Fibroblast of lung (primary cell): Measurements from ENCODE around the gene FITM2.

Source experiments
- EZH2 ChIP-seq: IDR thresholded peaks from 2 replicates; pipeline ENCODE4 v1.5.1; 2012; ENCODE audit warnings: low read length, control low read depth, mild to moderate bottlenecking; ENCODE audit errors: missing control alignments
- TF ChIP-seq, protein P1 (sequence below), 2 donors: IDR thresholded peaks in 1 of 2; conservative IDR thresholded peaks in 1 of 2; 1 replicate in 1 of 2; 2 replicates in 1 of 2; pipeline ENCODE4 v1.5.1; 2011 to 2012; ENCODE audit warnings: low read length in 2 of 2, control low read depth in 1 of 2, inconsistent platforms in 1 of 2, low read depth in 1 of 2, mild to moderate bottlenecking in 1 of 2

DNA sequence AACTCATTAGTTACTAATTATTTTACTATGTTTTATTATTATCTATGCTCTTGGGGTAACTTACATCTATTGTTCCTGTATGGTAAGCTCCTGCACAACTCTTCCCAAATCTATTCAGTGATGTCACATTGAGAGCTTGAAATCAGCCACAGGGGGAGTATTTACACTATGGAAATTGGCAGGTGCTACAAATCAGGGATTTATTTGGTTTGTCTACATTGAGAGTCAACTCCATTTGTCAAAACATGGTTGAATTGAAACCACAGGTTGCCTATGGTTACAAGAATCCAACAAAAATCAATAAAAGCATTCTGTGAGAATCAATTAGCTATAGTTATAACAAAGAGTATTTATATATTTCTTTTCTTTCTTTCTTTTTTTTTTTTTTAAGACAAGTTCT is 3.9 kb upstream of the FITM2 start:
- TF ChIP-seq, protein P1, sequence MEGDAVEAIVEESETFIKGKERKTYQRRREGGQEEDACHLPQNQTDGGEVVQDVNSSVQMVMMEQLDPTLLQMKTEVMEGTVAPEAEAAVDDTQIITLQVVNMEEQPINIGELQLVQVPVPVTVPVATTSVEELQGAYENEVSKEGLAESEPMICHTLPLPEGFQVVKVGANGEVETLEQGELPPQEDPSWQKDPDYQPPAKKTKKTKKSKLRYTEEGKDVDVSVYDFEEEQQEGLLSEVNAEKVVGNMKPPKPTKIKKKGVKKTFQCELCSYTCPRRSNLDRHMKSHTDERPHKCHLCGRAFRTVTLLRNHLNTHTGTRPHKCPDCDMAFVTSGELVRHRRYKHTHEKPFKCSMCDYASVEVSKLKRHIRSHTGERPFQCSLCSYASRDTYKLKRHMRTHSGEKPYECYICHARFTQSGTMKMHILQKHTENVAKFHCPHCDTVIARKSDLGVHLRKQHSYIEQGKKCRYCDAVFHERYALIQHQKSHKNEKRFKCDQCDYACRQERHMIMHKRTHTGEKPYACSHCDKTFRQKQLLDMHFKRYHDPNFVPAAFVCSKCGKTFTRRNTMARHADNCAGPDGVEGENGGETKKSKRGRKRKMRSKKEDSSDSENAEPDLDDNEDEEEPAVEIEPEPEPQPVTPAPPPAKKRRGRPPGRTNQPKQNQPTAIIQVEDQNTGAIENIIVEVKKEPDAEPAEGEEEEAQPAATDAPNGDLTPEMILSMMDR (conservative IDR thresholded peaks at IDR 0.05 in 1 of 2, IDR thresholded peaks at IDR 0.05 in 1 of 2; ENCODE audit: low read depth in 1 of 2, low read length in 2 of 2), result no peak
- no peak for TF ChIP-seq EZH2
